Activated naive CD4-positive, alpha-beta T cell treated with anti-CD3 and anti-CD28 coated beads for 36 hours (primary cell): ENCODE data around the gene AGBL3. TPM values are rescaled to one million over a fixed set of nuclear protein-coding genes. Genes with fewer than 3 reads are reported as not detected.
"Not testable (repeated sequence)": the region's sequence is repeated elsewhere in the genome, so short reads cannot be mapped to it uniquely, and the experiment has no call there.

Source experiments
- CTCF ChIA-PET: fragments of 350-600 bp; sonication (Branson Sonifier 250); formaldehyde crosslinking; loops from one replicate; lab custom pipeline; 2021; ENCODE audit warnings: antibody characterized with exemption; lab: Charles Lee
- DNase-seq: peaks from one replicate; pipeline ENCODE4 v3.0.0-alpha.2; 2020
- H3K27ac Mint-ChIP-seq: one replicate; pipeline ENCODE4 v1.8.0; 2021; ENCODE audit warnings: mild to moderate bottlenecking, mixed read lengths
- H3K27me3 Mint-ChIP-seq: one replicate; pipeline ENCODE4 v1.8.0; 2021; ENCODE audit warnings: low read depth, mixed read lengths
- H3K36me3 Mint-ChIP-seq: one replicate; pipeline ENCODE4 v1.8.0; 2021; ENCODE audit warnings: low read depth, mixed read lengths
- H3K4me1 Mint-ChIP-seq: one replicate; pipeline ENCODE4 v1.8.0; 2021; ENCODE audit warnings: low read depth, mixed read lengths
- H3K4me3 Mint-ChIP-seq: one replicate; pipeline ENCODE4 v1.8.0; 2021; ENCODE audit warnings: mild to moderate bottlenecking, moderate library complexity, mixed read lengths
- H3K9me3 Mint-ChIP-seq: one replicate; pipeline ENCODE4 v1.8.0; 2021; ENCODE audit warnings: mixed read lengths
- intact Hi-C: fragments of 100-400 bp; cut with micrococcal nuclease; formaldehyde crosslinking; loops from one replicate; pipeline ENCODE4 v1.15.1; 2023
- total RNA-seq, 2 experiments: library from RNA; stranded (reverse); gene quantifications; one replicate each; pipeline ENCODE4 v1.2.3, GENCODE V29; 2021

The AGBL3 gene
- total RNA-seq, 2 experiments from 2014 or later: 2.6 to 3.6 TPM

DNA sequence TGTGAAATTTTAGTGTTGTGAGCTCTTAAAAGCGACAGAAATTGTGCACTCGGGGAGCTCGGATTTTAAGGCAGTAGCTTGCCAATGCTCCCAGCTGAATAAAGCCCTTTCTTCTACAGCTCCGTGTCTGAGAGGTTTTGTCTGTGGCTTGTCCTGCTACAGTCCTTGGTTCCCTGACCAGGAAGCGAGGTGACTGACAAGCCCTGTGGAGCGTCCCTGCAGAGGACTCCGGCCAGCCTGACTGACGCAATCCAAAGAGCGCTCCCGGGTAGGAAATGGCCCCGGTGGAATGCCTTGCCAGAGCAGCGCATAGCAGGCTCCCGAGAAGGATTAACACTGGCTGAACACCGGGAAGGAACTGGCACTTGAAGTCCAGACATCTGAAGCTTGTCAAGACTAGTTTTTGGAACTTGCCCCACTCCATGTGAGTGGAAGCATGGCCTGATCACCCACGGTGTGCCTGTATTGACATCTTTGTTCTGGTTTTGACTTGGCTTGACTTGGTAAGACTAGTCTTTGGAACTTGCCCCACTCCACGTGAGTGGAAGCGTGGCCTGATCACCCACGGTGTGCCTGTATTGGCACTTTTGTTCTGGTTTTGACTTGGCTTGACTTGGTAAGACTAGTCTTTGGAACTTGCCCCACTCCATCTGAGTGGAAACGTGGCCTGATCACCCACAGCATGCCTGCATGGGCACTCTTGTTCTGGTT lies 185.4 kb downstream of the AGBL3 start:
- not testable (repeated sequence) for H3K9me3 Mint-ChIP-seq, DNase-seq, H3K27me3 Mint-ChIP-seq
- CTCF ChIA-PET: interaction anchor here (0.6 to 4.9 kb wide), 12 partner anchors 24 to 975 kb away, joined by 3 to 61 read pairs (median 3); partner anchors contain the start of genes AGBL3, TMEM140 and WDR91
- peak overlapping the region; percentile 60 for H3K4me3 Mint-ChIP-seq
- peaks cover 30% of the 10 kb centered on the region for H3K36me3 Mint-ChIP-seq
- intact Hi-C loops: loop anchor here (2.0 to 5.0 kb wide), 3 partner anchors 225 to 739 kb away; no protein-coding TSS in a partner anchor
- H3K27ac Mint-ChIP-seq: peak overlapping the region; percentile 80
- H3K4me1 Mint-ChIP-seq: peaks cover 39% of the 10 kb centered on the region

DNA sequence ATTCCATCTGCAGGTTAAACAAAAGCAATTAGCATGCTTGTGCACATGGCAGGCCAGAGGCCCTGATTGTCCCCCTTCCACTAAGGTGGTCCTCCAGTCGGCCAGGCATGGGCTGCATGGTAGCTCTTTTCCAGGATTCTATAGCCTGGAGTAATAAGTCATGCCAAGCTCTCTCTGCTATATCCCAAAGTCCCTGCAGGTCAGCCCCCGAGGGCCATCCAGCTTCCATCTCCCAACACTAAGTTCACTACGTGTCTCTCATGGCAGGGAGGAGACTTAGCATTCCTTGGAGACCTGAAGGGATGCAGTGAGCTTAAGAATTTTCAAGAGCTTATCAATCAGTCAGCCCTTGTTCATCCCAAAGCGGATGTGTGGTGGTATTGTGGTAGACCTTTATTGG lies 187.6 kb downstream of the AGBL3 start:
- not testable (repeated sequence) for H3K9me3 Mint-ChIP-seq, H3K4me3 Mint-ChIP-seq, H3K27me3 Mint-ChIP-seq, H3K27ac Mint-ChIP-seq, DNase-seq
- CTCF ChIA-PET: interaction anchor here (0.6 to 0.7 kb wide), 3 partner anchors 14 to 533 kb away, joined by 4 to 8 read pairs (median 4); no protein-coding TSS in a partner anchor
- H3K4me1 Mint-ChIP-seq: peaks cover 20% of the 10 kb centered on the region
- H3K36me3 Mint-ChIP-seq: peaks cover 11% of the 10 kb centered on the region
- intact Hi-C loops: loop anchor here (5.0 kb wide), 1 partner anchor 422 kb away; no protein-coding TSS in a partner anchor

DNA sequence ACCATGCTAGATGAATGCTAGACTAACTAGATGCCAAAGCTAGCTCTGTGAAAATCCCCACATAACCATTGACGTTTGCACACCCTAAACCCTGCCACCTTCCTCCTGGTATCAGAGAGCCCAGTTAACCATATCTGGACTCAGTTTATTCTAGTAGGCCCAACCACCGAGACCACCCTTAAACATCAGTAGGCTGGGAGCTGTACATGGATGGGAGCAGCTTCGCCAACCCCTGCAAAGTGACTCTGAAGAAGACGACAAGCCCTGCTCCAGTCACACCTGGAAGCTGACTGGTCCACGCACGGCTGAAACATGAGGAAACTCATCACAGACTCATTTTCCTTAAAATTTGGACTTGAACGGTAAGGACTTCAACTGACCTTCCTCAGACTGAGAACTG lies 188.6 kb downstream of the AGBL3 start:
- no peak overlapping the region for H3K4me3 Mint-ChIP-seq
- DNase-seq: no peak
- CTCF ChIA-PET: no interaction called here
- H3K27ac Mint-ChIP-seq: no peak overlapping the region
- peaks cover 2% of the 10 kb centered on the region for H3K36me3 Mint-ChIP-seq
- intact Hi-C loops: loop anchor here (5.0 kb wide), 1 partner anchor 423 kb away; no protein-coding TSS in a partner anchor
- H3K4me1 Mint-ChIP-seq: peaks cover 11% of the 10 kb centered on the region
- no peaks in the 10 kb centered on the region for H3K27me3 Mint-ChIP-seq
- H3K9me3 Mint-ChIP-seq: peaks cover 3% of the 10 kb centered on the region

DNA sequence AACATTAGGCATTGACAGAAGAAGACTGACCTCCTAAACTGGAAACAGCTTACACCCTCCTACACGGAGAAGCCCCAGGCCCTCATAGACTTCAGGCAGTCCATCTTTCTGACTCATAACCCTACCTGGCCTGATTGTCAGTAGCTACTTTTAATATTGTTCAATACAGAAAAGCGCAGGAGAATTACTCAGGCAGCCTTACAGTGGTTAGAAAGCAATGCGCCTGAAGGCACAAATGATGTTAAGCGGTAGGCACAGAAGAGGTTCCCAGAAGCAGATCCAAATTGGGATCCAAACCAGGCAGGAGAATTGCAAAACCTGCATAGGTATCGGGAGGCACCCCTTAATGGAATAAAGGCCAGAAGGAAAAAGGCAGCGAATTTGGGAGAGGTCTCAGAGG lies 189.6 kb downstream of the AGBL3 start:
- Mint-ChIP-seq H3K36me3 (peaks cover 9% of the 10 kb centered on the region), H3K27me3 (no peaks in the 10 kb centered on the region), H3K4me3 (no peak overlapping the region), H3K27ac (no peak overlapping the region), H3K9me3 (peaks cover 9% of the 10 kb centered on the region), H3K4me1 (peaks cover 8% of the 10 kb centered on the region)
- intact Hi-C loops: no loop called here
- CTCF ChIA-PET: interaction anchor here (0.9 kb wide), 1 partner anchor 10 kb away, joined by 3 read pairs; no protein-coding TSS in a partner anchor
- no peak for DNase-seq

DNA sequence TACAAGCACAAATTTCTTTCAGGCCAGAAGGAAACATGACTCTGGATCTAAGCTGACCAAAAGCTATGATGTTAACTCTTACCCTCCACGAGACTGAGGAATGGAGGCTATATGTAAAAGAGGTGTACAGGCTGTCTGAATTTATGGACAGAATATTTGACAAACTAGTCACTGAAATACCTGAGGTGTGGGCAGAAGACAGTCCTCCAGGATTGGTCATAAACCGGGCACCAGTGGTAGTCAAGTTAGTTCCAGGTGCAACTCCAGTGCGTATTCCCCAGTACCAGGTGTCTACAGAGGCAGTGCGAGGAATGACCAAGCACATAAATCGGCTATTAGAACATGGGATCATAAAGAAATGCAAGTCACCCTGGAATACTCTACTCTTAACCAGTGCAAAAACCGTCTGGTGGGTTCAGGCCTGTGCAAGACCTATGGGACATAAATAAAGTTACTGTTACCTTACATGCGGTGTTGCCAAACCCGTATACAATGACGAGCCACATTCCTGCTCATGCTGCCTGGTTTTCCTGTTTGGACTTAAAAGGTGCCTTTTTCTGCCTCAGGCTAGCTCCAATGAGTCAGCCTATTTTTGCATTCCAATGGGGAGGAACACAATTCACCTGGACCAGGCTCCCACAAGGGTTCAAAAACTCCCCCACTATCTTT lies 190.9 kb downstream of the AGBL3 start:
- H3K27me3 Mint-ChIP-seq: no peaks in the 10 kb centered on the region
- CTCF ChIA-PET: interaction anchor here (0.9 kb wide), 1 partner anchor 9 kb away, joined by 3 read pairs; no protein-coding TSS in a partner anchor
- intact Hi-C loops: no loop called here
- peaks cover 20% of the 10 kb centered on the region for H3K36me3 Mint-ChIP-seq
- H3K4me3 Mint-ChIP-seq: no peak overlapping the region
- H3K27ac Mint-ChIP-seq: no peak overlapping the region
- DNase-seq: no peak
- H3K9me3 Mint-ChIP-seq: peaks cover 19% of the 10 kb centered on the region
- peaks cover under 1% of the 10 kb centered on the region for H3K4me1 Mint-ChIP-seq

DNA sequence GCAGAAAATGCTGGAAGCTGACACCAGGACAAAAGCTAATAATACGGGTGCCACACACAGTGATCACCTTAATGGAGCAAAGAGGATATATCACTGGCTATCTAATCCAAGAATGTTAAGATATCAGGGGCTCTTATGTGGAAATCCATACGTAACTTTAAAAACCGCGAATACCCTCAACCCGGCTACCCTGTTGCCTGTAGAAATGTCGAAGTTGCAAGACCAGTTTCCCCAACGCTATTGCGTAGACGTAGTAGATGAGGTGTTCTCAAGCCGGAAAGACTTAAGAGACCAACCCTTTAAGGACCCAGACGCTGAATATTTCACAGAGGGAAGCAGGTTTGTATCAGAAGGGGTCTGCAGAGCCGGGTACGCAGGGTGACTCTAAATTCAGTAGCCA lies 192.1 kb downstream of the AGBL3 start:
- no peak for DNase-seq
- CTCF ChIA-PET: interaction anchor here (0.9 kb wide), 1 partner anchor 32 kb away, joined by 4 read pairs; no protein-coding TSS in a partner anchor
- Mint-ChIP-seq H3K36me3 (peaks cover 32% of the 10 kb centered on the region), H3K27me3 (no peaks in the 10 kb centered on the region), H3K4me3 (no peak overlapping the region), H3K27ac (no peak overlapping the region), H3K4me1 (no peaks in the 10 kb centered on the region), H3K9me3 (peaks cover 28% of the 10 kb centered on the region)
- intact Hi-C loops: no loop called here

DNA sequence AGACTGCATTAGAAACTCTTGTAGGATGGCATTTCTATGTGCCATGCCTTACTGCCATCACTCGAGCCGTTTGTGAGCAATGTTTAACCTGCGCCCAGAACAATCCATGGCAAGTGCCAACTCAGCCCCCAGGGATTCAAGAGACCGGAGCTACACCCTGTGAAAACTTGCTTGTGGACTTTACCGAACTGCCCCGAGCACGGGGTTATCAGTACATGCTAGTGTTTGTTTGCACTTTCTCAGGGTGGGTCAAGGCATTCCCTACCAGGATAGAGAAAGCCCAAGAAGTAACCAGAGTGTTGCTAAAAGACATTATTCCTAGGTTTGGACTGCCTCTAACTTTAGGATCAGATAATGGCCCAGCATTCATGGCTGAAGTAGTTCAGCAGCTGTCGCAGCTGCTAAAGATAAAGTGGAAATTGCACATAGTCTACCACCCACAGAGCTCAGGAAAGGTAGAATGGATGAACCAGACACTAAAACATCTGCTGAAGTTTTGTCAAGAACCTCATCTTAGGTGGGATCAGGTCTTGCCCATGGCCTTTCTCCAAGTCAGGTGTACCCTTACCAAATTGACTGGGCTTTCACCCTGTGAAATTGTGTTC lies 193.1 kb downstream of the AGBL3 start:
- peaks cover 42% of the 10 kb centered on the region for H3K36me3 Mint-ChIP-seq
- no peak overlapping the region for H3K27ac Mint-ChIP-seq
- intact Hi-C loops: no loop called here
- H3K27me3 Mint-ChIP-seq: no peaks in the 10 kb centered on the region
- peaks cover 36% of the 10 kb centered on the region for H3K9me3 Mint-ChIP-seq
- H3K4me3 Mint-ChIP-seq: no peak overlapping the region
- DNase-seq: no peak
- CTCF ChIA-PET: no interaction called here
- no peaks in the 10 kb centered on the region for H3K4me1 Mint-ChIP-seq

DNA sequence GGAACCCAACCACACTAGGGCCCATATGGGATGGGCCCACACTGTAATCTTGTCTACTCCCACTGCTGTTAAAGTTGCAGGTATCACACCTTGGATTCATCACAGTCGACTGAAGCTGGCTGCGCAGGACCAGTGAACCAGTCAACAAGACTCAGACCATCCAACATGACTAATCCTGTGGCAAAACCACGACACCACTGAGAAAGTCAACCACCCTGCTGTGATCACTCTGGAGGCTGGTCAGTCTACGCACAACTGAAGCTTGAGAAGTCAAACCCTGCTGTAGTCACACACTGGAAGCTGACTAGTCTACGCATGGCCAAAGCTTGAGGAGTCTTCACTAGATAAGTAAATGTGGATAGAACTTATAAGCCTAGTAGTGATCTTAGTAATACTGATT lies 193.8 kb downstream of the AGBL3 start:
- peaks cover 36% of the 10 kb centered on the region for H3K9me3 Mint-ChIP-seq
- H3K36me3 Mint-ChIP-seq: peaks cover 48% of the 10 kb centered on the region
- H3K27ac Mint-ChIP-seq: no peak overlapping the region
- no peak overlapping the region for H3K4me3 Mint-ChIP-seq
- no peaks in the 10 kb centered on the region for H3K4me1 Mint-ChIP-seq
- DNase-seq: no peak
- CTCF ChIA-PET: interaction anchor here (0.8 kb wide), 1 partner anchor 9 kb away, joined by 3 read pairs; the partner anchor contains the start of gene CYREN
- intact Hi-C loops: no loop called here
- H3K27me3 Mint-ChIP-seq: no peaks in the 10 kb centered on the region

DNA sequence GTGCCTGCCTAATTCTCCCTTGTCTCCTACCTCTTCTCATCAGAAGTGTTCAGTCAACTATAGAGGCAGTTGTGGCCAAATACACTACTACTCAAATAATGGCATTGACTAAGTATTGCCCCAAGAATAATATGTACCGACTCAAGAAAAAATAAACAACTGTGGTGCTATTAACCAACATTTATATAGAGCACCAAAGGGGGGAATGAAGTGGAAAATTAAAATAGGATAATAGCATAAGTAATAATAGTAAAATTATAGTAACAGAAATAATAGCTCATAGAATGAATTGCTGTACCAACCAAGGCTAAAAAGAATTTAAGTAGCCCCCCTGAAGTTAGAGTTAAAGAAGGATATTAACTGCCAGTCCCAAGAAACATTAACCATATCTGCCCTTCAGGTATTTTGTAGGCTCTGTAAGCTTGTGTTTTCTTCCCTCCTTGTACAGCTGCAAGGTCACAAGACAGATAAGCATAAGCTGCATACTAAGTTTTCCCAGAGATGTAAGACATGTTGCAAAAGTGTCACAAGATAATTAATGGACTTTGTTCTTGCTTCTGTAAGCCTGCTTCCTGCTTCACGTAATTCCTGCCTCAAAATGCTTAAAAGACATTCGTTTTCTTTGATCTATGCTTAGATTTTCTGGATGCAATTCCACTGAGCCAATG lies 195.1 kb downstream of the AGBL3 start:
- H3K9me3 Mint-ChIP-seq: peaks cover 36% of the 10 kb centered on the region
- CTCF ChIA-PET: no interaction called here

DNA sequence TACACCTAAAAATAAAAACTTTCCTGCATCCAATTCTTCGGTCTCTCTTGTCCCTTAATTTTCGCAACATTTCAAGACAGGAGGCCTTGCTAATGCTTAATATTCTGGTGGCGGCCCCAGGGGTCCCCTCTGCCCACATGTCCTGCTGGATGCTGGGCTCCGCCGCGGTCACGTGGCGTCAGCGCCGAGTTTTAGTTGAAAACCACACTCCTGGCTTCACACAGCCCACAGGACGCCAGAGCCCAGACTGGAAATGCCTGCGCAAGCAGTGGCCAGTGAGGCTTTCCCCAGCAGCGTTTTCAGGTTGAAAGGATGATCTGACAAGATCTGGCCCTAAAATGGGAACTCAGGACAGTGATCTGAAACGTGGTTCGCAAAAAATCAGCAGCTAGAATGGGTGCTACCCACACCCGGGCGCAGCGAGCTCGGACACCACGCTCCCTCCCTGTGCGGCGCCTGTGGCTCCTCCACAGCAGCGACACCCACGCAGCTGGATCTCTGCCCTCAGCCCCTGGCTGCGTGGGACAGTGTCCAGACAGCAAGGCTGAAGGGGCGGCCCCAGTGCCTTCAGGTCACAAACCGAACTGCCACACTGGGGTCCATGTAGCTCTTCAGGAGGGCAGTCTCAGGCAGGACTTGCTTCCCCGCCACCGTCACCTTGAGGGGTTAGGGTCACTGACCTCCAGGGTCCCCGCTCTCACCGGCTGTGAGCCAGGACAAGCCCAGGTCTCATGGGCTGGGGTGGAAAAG lies 195.8 kb downstream of the AGBL3 start:
- no peaks in the 10 kb centered on the region for H3K4me1 Mint-ChIP-seq
- H3K9me3 Mint-ChIP-seq: peaks cover 36% of the 10 kb centered on the region
- H3K27me3 Mint-ChIP-seq: no peaks in the 10 kb centered on the region
- peaks cover 63% of the 10 kb centered on the region for H3K36me3 Mint-ChIP-seq
- CTCF ChIA-PET: interaction anchor here (0.7 kb wide), 1 partner anchor 12 kb away, joined by 3 read pairs; no protein-coding TSS in a partner anchor
- no peak for DNase-seq
- H3K4me3 Mint-ChIP-seq: no peak overlapping the region
- H3K27ac Mint-ChIP-seq: no peak overlapping the region
- intact Hi-C loops: no loop called here

More for the DNA sequence above, 195.1 kb downstream of the AGBL3 start:
- peaks cover 58% of the 10 kb centered on the region for H3K36me3 Mint-ChIP-seq
- no peak overlapping the region for H3K27ac Mint-ChIP-seq
- DNase-seq: no peak
- H3K4me3 Mint-ChIP-seq: no peak overlapping the region
- no peaks in the 10 kb centered on the region for H3K27me3 Mint-ChIP-seq
- H3K4me1 Mint-ChIP-seq: no peaks in the 10 kb centered on the region
- intact Hi-C loops: no loop called here

DNA sequence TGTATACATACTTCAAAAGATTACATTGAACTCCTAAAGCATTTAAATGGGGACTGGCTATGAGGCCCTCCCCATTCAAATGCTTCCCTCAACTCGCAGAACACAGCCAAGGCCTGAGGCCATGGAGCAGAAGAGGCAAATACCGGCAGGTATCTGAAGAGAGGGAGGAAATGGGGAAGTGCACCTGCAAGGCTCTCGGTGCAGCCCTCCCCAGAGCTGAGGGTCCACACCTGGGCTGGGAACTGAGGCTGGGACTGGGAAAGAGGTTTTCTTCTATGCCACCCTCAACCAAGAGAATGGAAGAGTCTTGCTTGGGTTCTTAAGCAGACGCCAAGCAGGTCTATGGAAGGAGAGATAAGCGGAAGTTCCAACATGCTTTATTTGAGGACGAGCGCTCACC lies 197.2 kb downstream of the AGBL3 start:
- Mint-ChIP-seq H3K36me3 (peaks cover 73% of the 10 kb centered on the region), H3K27me3 (no peaks in the 10 kb centered on the region)
- intact Hi-C loops: no loop called here

More for the DNA sequence above, 197.2 kb downstream of the AGBL3 start:
- H3K9me3 Mint-ChIP-seq: peaks cover 36% of the 10 kb centered on the region
- H3K27ac Mint-ChIP-seq: no peak overlapping the region
- no peak for DNase-seq
- H3K4me1 Mint-ChIP-seq: no peaks in the 10 kb centered on the region
- no peak overlapping the region for H3K4me3 Mint-ChIP-seq
- CTCF ChIA-PET: interaction anchor here (1.2 kb wide), 1 partner anchor 91 kb away, joined by 3 read pairs; no protein-coding TSS in a partner anchor
